NCI-H2029 (cell line): ENCODE measurements around the gene UBE2D4.
"Not testable (repeated sequence)": the region's sequence is repeated elsewhere in the genome, so short reads cannot be mapped to it uniquely, and the experiment has no call there.

Source experiments
- DNase-seq: peaks from one replicate; lab custom pipeline; 2025; lab: John Stamatoyannopoulos, UW

UBE2D4 gene

GRCh38 chr7:43914795-43915194 is 11.4 kb upstream of the UBE2D4 start:
- no peak for DNase-seq

GRCh38 chr7:43915907-43916306 is 10.3 kb upstream of the UBE2D4 start:
- DNase-seq: no peak

- no peak for DNase-seq
Measured at GRCh38 chr7:43921423-43921822, 4.8 kb upstream of the UBE2D4 start.

GRCh38 chr7:43922726-43923125 is 3.5 kb upstream of the UBE2D4 start:
- DNase-seq: no peak

- no peak for DNase-seq
Measured at GRCh38 chr7:43926798-43927123, 525 bp downstream of the UBE2D4 start.

GRCh38 chr7:43927810-43928209 is 1.6 kb downstream of the UBE2D4 start:
- DNase-seq: no peak

GRCh38 chr7:43929529-43930457 is 3.6 kb downstream of the UBE2D4 start:
- no peak for DNase-seq

GRCh38 chr7:43931346-43931745 is 5.1 kb downstream of the UBE2D4 start:
- no peak for DNase-seq

- no peak for DNase-seq
Measured at GRCh38 chr7:43933902-43934560, 7.8 kb downstream of the UBE2D4 start.

- no peak for DNase-seq
Measured at GRCh38 chr7:43937444-43937843, 11.2 kb downstream of the UBE2D4 start.

- no peak for DNase-seq
Measured at GRCh38 chr7:43938892-43939482, 12.8 kb downstream of the UBE2D4 start.

GRCh38 chr7:43942250-43942649 is 16.0 kb downstream of the UBE2D4 start:
- no peak for DNase-seq

- no peak for DNase-seq
Measured at GRCh38 chr7:43942997-43943396, 16.8 kb downstream of the UBE2D4 start.

- DNase-seq: no peak
Measured at GRCh38 chr7:43943417-43944187, 17.4 kb downstream of the UBE2D4 start.

GRCh38 chr7:43944286-43944685 is 18.1 kb downstream of the UBE2D4 start:
- DNase-seq: no peak

GRCh38 chr7:43952028-43952427 is 25.8 kb downstream of the UBE2D4 start:
- no peak for DNase-seq

- DNase-seq: no peak
Measured at GRCh38 chr7:43953071-43953470, 26.8 kb downstream of the UBE2D4 start.

GRCh38 chr7:43954524-43955228 is 28.4 kb downstream of the UBE2D4 start:
- DNase-seq: peak; percentile 8

GRCh38 chr7:43956027-43956426 is 29.8 kb downstream of the UBE2D4 start:
- no peak for DNase-seq

GRCh38 chr7:43960933-43961332 is 34.7 kb downstream of the UBE2D4 start:
- DNase-seq: no peak

GRCh38 chr7:43966392-43966791 is 40.2 kb downstream of the UBE2D4 start:
- DNase-seq: not testable (repeated sequence)
